H1 (cell line): Measurements from ENCODE around the gene SMPD2. TPM values are rescaled to one million over a fixed set of nuclear protein-coding genes. Genes with fewer than 3 reads are reported as not detected.

Experiments
- CTCF ChIA-PET: fragments of 300-600 bp; sonication (Branson Sonifier 250); formaldehyde crosslinking; loops from one replicate; lab custom pipeline; 2021; ENCODE audit not compliant: partially characterized antibody; lab: Charles Lee
- POLR2A ChIA-PET: fragments of 300-600 bp; sonication (Branson Sonifier 250); formaldehyde crosslinking; loops from one replicate; lab custom pipeline; 2021; ENCODE audit warnings: inconsistent platforms; ENCODE audit not compliant: partially characterized antibody; lab: Charles Lee
- DNase-seq, 2 experiments: peaks; one replicate each; pipeline versions ENCODE4 v3.0.0 to v3.0.0-alpha.2; 2010 to 2022; ENCODE audit warnings: low spot score in 2 of 2, low read depth in 1 of 2, mixed read lengths in 1 of 2
- FAIRE-seq: peaks from 2 replicates; lab custom pipeline; 2011; peaks lifted over from hg19 to GRCh38; lab: Jason Lieb, UNC
- H2AFZ ChIP-seq: 2 replicates; pipeline ENCODE4 v1.8.1; 2012; ENCODE audit warnings: low read length, inconsistent platforms
- H2AK5ac ChIP-seq: 2 replicates; pipeline ENCODE4 v1.6.1; 2013; ENCODE audit warnings: low read depth, low read length
- H2BK120ac ChIP-seq: replicated peaks from 2 replicates; pipeline ENCODE3; 2013; ENCODE audit warnings: low read depth, low read length, inconsistent platforms
- H2BK12ac ChIP-seq: 2 replicates; pipeline ENCODE4 v1.6.1; 2013; ENCODE audit warnings: low read depth, low read length
- H2BK15ac ChIP-seq: 2 replicates; pipeline ENCODE4 v1.6.1; 2013; ENCODE audit warnings: low read length
- H2BK20ac ChIP-seq: 2 replicates; pipeline ENCODE4 v1.6.1; 2013; ENCODE audit warnings: low read length
- H2BK5ac ChIP-seq: 2 replicates; pipeline ENCODE4 v1.6.1; 2013; ENCODE audit warnings: low read depth, low read length
- H3K14ac ChIP-seq: 2 replicates; pipeline ENCODE4 v1.6.1; 2013; ENCODE audit warnings: inconsistent platforms; ENCODE audit not compliant: insufficient read length
- H3K18ac ChIP-seq: 2 replicates; pipeline ENCODE4 v1.6.1; 2013; ENCODE audit warnings: low read length; ENCODE audit errors: extremely low read depth
- H3K23ac ChIP-seq: 2 replicates; pipeline ENCODE4 v1.6.1; 2013; ENCODE audit warnings: inconsistent platforms; ENCODE audit not compliant: insufficient read length
- H3K23me2 ChIP-seq: 2 replicates; pipeline ENCODE4 v1.6.1; 2013; ENCODE audit warnings: low read depth, low read length
- H3K27ac ChIP-seq: 2 replicates; pipeline ENCODE4 v1.6.1; 2011; ENCODE audit warnings: low read depth, low read length, inconsistent platforms
- H3K27me3 ChIP-seq, 4 experiments: replicated peaks in 1 of 4; 1 replicate in 1 of 4; 2 replicates in 3 of 4; pipeline versions ENCODE4 v1.6.1 to v1.8.1; 2011 to 2013; ENCODE audit warnings: low read length in 3 of 4, mild to moderate bottlenecking in 3 of 4, inconsistent platforms in 2 of 4, mixed read lengths in 2 of 4, moderate library complexity in 1 of 4; ENCODE audit not compliant: control insufficient read depth in 3 of 4, insufficient read depth in 3 of 4; ENCODE audit errors: extremely low read depth in 1 of 4
- H3K36me3 ChIP-seq, 4 experiments: 2 replicates each; pipeline versions ENCODE4 v1.6.1 to v1.8.1; 2011 to 2013; ENCODE audit warnings: mild to moderate bottlenecking in 4 of 4, low read length in 3 of 4, moderate library complexity in 2 of 4, control low read depth in 1 of 4, inconsistent platforms in 1 of 4; ENCODE audit not compliant: insufficient read depth in 4 of 4, control insufficient read depth in 2 of 4
- H3K4ac ChIP-seq: replicated peaks from 2 replicates; pipeline ENCODE3; 2013; ENCODE audit warnings: low read length, low read depth, mixed read lengths, inconsistent platforms; ENCODE audit not compliant: insufficient read length
- H3K4me1 ChIP-seq, 4 experiments: replicated peaks in 1 of 4; 1 replicate in 1 of 4; 2 replicates in 3 of 4; pipeline versions ENCODE4 v1.6.1 to v1.8.1; 2011 to 2013; ENCODE audit warnings: low read length in 3 of 4, inconsistent platforms in 2 of 4, mixed read lengths in 1 of 4; ENCODE audit not compliant: insufficient read depth in 4 of 4, control insufficient read depth in 3 of 4
- H3K4me2 ChIP-seq, 2 experiments: 2 replicates each; pipeline versions ENCODE4 v1.6.1 to v1.8.1; 2011 to 2013; ENCODE audit warnings: low read depth in 2 of 2, low read length in 2 of 2, control low read depth in 1 of 2, inconsistent platforms in 1 of 2, mild to moderate bottlenecking in 1 of 2; ENCODE audit not compliant: insufficient read depth in 1 of 2
- H3K4me3 ChIP-seq, 4 experiments: fragments of 200-600, 300-600 bp in 1 of 4; sonication (generic), shearing (Covaris generic), sonication (Bioruptor Twin) in 1 of 4; 2 replicates each; pipeline versions ENCODE4 v1.5.1 to v1.8.1; 2011 to 2016; ENCODE audit warnings: low read length in 4 of 4, low read depth in 3 of 4, control low read depth in 2 of 4, inconsistent platforms in 2 of 4, mild to moderate bottlenecking in 2 of 4, mixed read lengths in 1 of 4, moderate library complexity in 1 of 4; ENCODE audit not compliant: insufficient read depth in 2 of 4; ENCODE audit errors: extremely low read depth in 1 of 4
- H3K56ac ChIP-seq: replicated peaks from 2 replicates; pipeline ENCODE3; 2013; ENCODE audit warnings: low read depth, mild to moderate bottlenecking, mixed read lengths, low read length, inconsistent platforms; ENCODE audit not compliant: insufficient read length
- H3K79me1 ChIP-seq: 2 replicates; pipeline ENCODE4 v1.6.1; 2013; ENCODE audit warnings: low read depth, low read length, control low read depth
- H3K79me2 ChIP-seq, 2 experiments: 2 replicates each; pipeline versions ENCODE4 v1.6.1 to v1.8.1; 2012 to 2013; ENCODE audit warnings: low read length in 2 of 2, mild to moderate bottlenecking in 2 of 2, inconsistent platforms in 1 of 2; ENCODE audit not compliant: insufficient read depth in 2 of 2, control insufficient read depth in 1 of 2
- H3K9ac ChIP-seq, 4 experiments: replicated peaks in 1 of 4; 1 replicate in 1 of 4; 2 replicates in 3 of 4; pipeline versions ENCODE4 v1.6.1 to v1.8.1; 2011 to 2013; ENCODE audit warnings: low read depth in 3 of 4, low read length in 3 of 4, control low read depth in 2 of 4, mild to moderate bottlenecking in 2 of 4, moderate library complexity in 2 of 4, inconsistent platforms in 1 of 4; ENCODE audit errors: extremely low read depth in 1 of 4
- H3K9me3 ChIP-seq, 2 experiments: 2 replicates each; pipeline versions ENCODE4 v1.6.1 to v1.8.1; 2012 to 2013; ENCODE audit warnings: mild to moderate bottlenecking in 2 of 2, moderate library complexity in 2 of 2, control low read depth in 1 of 2, inconsistent platforms in 1 of 2, low read depth in 1 of 2, low read length in 1 of 2, mixed read lengths in 1 of 2; ENCODE audit not compliant: insufficient read depth in 2 of 2
- H4K20me1 ChIP-seq, 2 experiments: replicated peaks in 1 of 2; 2 replicates each; pipeline versions ENCODE3 to v1.8.1; 2011 to 2013; ENCODE audit warnings: inconsistent platforms in 2 of 2, low read length in 2 of 2, mild to moderate bottlenecking in 1 of 2; ENCODE audit not compliant: insufficient read depth in 2 of 2, control insufficient read depth in 1 of 2
- H4K5ac ChIP-seq: 2 replicates; pipeline ENCODE4 v1.6.1; 2013; ENCODE audit warnings: low read length, low read depth, mixed read lengths, inconsistent platforms; ENCODE audit not compliant: insufficient read length
- H4K8ac ChIP-seq: 2 replicates; pipeline ENCODE4 v1.8.0; 2013; ENCODE audit warnings: mild to moderate bottlenecking, moderate library complexity, low read length, inconsistent platforms; ENCODE audit not compliant: insufficient read depth; ENCODE audit errors: extremely low read depth
- H4K91ac ChIP-seq: replicated peaks from 2 replicates; pipeline ENCODE3; 2013; ENCODE audit warnings: low read length, mixed read lengths, inconsistent platforms; ENCODE audit not compliant: insufficient read length
- FOSL1 ChIP-seq: IDR thresholded peaks from 2 replicates; pipeline ENCODE4 v1.6.1; 2011; ENCODE audit warnings: mild to moderate bottlenecking, low read depth, low read length, moderate library complexity; ENCODE audit not compliant: insufficient read depth
- KDM1A ChIP-seq: fragments of 200-600, 300-600 bp; sonication (generic); IDR thresholded peaks from 2 replicates; pipeline ENCODE4 v1.7.1; 2016; ENCODE audit warnings: mild to moderate bottlenecking, low read length, borderline replicate concordance
- NANOG ChIP-seq: IDR thresholded peaks from 2 replicates; pipeline ENCODE4 v1.6.1; 2011; ENCODE audit warnings: low read length, low read depth, mild to moderate bottlenecking, inconsistent platforms; ENCODE audit not compliant: insufficient read depth, poor library complexity, severe bottlenecking
- PHF8 ChIP-seq: fragments of 200-600 bp; sonication (generic); conservative IDR thresholded peaks from 2 replicates; pipeline ENCODE4 v1.7.1; 2012; ENCODE audit warnings: low read depth, mild to moderate bottlenecking, inconsistent platforms, low read length, moderate library complexity
- POU5F1 ChIP-seq: IDR thresholded peaks from 2 replicates; pipeline ENCODE4 v1.6.1; 2011; ENCODE audit warnings: low read depth, mild to moderate bottlenecking, low read length, moderate library complexity
- RBBP5 ChIP-seq: IDR thresholded peaks from 2 replicates; pipeline ENCODE4 v1.7.1; 2012; ENCODE audit warnings: low read depth, mild to moderate bottlenecking, inconsistent platforms, low read length, moderate library complexity, borderline replicate concordance
- SIN3A ChIP-seq, 2 experiments: IDR thresholded peaks in 1 of 2; conservative IDR thresholded peaks in 1 of 2; 2 replicates each; pipeline ENCODE4 v1.6.1; 2011 to 2012; ENCODE audit warnings: low read length in 2 of 2, improper control_type of control experiment in 1 of 2, low read depth in 1 of 2, mild to moderate bottlenecking in 1 of 2
- WGBS, 2 experiments: shearing (Covaris generic) in 1 of 2; methylation state at CpG; one replicate each; pipeline versions ENCODE4 v1.1.6 to v1.1.7; 2013 to 2015; ENCODE audit warnings: low lambda C conversion rate in 2 of 2, mixed read lengths in 2 of 2, inconsistent platforms in 1 of 2, low coverage in 1 of 2, missing lambda C conversion rate in 1 of 2; ENCODE audit not compliant: insufficient replicate concordance in 2 of 2, insufficient coverage in 1 of 2, insufficient read length in 1 of 2; ENCODE audit errors: extremely low coverage in 1 of 2, missing lambda C conversion rate in 1 of 2; 5-methylcytosine and 5-hydroxymethylcytosine counted together
- polyA plus RNA-seq, 7 experiments: library from polyadenylated mRNA; depleted of rRNA in 3 of 7; stranded (reverse) in 5 of 7; unstranded in 2 of 7; fragments of >200 nt in 5 of 7; fragments of 200-250 nt in 2 of 7; gene quantifications; 1 replicate in 5 of 7; 2 replicates in 1 of 7; 4 replicates in 1 of 7; pipeline versions ENCODE4 v1.2.1 to v1.2.3, GENCODE V29; 2011 to 2013; ENCODE audit warnings: missing spikeins in 2 of 7, mixed read lengths in 2 of 7
- total RNA-seq: library from RNA; stranded (reverse); fragmentation: NEBNext Ultra II Directional; extraction: Animal tissue kit (Norgen Biotek cat#: 25700); gene quantifications from 2 replicates; pipeline ENCODE4 v1.2.1, GENCODE V29; 2021
- TF ChIP-seq, protein P1 (sequence below): IDR thresholded peaks from 2 replicates; pipeline ENCODE4 v1.6.1; 2012; ENCODE audit warnings: low read length, inconsistent platforms

The SMPD2 gene
- total and polyA plus RNA-seq, 2 of the 8 experiments (the other 6 are each of a cell fraction or from before 2014, with no cell fraction given), result 11.5 to 17.2 TPM

DNA sequence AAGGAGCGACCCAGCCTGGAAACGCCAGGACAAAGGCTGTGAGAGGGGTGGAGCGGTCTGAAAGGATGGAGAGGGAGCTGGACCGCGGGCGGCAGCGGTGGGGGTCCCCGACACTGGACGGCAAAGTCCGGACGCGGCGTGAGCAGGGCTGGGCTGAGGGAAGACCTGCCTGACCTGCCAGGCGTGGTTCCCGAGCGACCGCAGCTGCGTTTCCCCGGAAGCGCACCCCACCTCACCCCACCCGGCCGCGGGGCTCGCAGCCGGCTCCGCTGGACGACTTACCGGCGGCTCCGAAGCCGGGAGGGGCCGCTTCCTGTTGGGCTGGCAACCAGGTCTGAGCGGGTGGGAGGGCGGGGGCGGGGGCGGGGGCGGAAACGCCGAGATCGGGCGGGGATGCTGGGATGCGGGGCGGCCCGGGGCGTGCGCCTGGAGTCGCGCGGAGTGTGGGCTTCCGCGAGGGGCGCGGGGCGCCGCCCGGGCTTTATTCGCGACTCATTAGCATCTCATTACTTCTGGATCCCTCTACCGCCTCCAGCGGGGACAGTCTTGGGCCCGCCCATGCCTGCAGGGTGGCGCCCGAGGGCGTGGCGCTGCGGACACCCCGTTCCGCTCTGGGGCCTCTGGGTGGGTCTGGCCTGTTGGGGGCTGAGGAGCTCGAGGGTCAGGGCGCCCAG is 15.1 kb downstream of the SMPD2 start, which contains the start of gene MICAL1:
TSS of gene MICAL1 (minus strand) at position 336 of the 674 bp plus-strand sequence. CDS start 1,576 bp downstream, outside the sequence.
- peak within 1 kb of the TSS; percentile 46 for H4K5ac ChIP-seq
- H4K8ac ChIP-seq, result peak within 1 kb of the TSS; percentile 79
- H3K4me3 ChIP-seq, result peak within 1 kb of the TSS; percentile 60 to 91 (median 84)
- H3K4me2 ChIP-seq, result peak within 1 kb of the TSS; percentile 87 to 88
- no peak within 1 kb of the TSS for H2BK12ac ChIP-seq
- FAIRE-seq (no peak), DNase-seq (peak in 1 of 2 experiments; percentile 84)
- H3K4ac ChIP-seq, result peak within 1 kb of the TSS; percentile 47
- no peak within 1 kb of the TSS for H2BK120ac ChIP-seq
- H2BK20ac ChIP-seq, result no peak within 1 kb of the TSS
- no peak within 1 kb of the TSS for H3K27ac ChIP-seq
- H2BK5ac ChIP-seq, result peak within 1 kb of the TSS; percentile 86; the same call in 1 of the 2 replicates
- H3K36me3 ChIP-seq, result peaks cover 0 to 16% (median 8%) of the 10 kb centered on the region in 4 experiments; a peak in 5 of 8 replicates
- H2AFZ ChIP-seq, result peak within 1 kb of the TSS; percentile 20; the same call in 1 of the 2 replicates
- H3K9ac ChIP-seq, result peak within 1 kb of the TSS; percentile 16 to 71 (median 57); a peak in 6 of 7 replicates
- H2BK15ac ChIP-seq, result no peak within 1 kb of the TSS; the same call in 1 of the 2 replicates
- peaks cover 4 to 17% (median 11%) of the 10 kb centered on the region in 4 experiments for H3K4me1 ChIP-seq
- no peak within 1 kb of the TSS for H3K23ac ChIP-seq
- no peak within 1 kb of the TSS for H3K56ac ChIP-seq
- H3K18ac ChIP-seq, result peak within 1 kb of the TSS; percentile 73
- no peaks in the 10 kb centered on the region for H3K27me3 ChIP-seq
- no peaks in the 10 kb centered on the region; a peak in 1 of 4 replicates for H3K79me2 ChIP-seq
- no peak within 1 kb of the TSS for H3K14ac ChIP-seq
- H4K91ac ChIP-seq, result peak within 1 kb of the TSS; percentile 86
- POLR2A ChIA-PET, result interaction anchor here (0.5 to 7.5 kb wide), 9 partner anchors 9 to 104 kb away, joined by 3 to 85 read pairs (median 3); partner anchors contain the start of genes PPIL6 and SMPD2
- no peaks in the 10 kb centered on the region for H3K9me3 ChIP-seq
- H4K20me1 ChIP-seq, result no peaks in the 10 kb centered on the region
- H3K23me2 ChIP-seq, result peaks cover 8% of the 10 kb centered on the region
- no peaks in the 10 kb centered on the region; the same call in 1 of the 2 replicates for H3K79me1 ChIP-seq
- CTCF ChIA-PET, result interaction anchor here (0.8 to 7.5 kb wide), 4 partner anchors 12 to 597 kb away, joined by 3 to 63 read pairs (median 6); partner anchors contain the start of genes PPIL6 and SMPD2
- no peak within 1 kb of the TSS for H2AK5ac ChIP-seq
- WGBS, 2 experiments, result 0% methylated on average over 29 of the region's 70 CpGs; no CpG with 5 or more reads in 1 of the 2 experiments
- TF ChIP-seq, protein P1, sequence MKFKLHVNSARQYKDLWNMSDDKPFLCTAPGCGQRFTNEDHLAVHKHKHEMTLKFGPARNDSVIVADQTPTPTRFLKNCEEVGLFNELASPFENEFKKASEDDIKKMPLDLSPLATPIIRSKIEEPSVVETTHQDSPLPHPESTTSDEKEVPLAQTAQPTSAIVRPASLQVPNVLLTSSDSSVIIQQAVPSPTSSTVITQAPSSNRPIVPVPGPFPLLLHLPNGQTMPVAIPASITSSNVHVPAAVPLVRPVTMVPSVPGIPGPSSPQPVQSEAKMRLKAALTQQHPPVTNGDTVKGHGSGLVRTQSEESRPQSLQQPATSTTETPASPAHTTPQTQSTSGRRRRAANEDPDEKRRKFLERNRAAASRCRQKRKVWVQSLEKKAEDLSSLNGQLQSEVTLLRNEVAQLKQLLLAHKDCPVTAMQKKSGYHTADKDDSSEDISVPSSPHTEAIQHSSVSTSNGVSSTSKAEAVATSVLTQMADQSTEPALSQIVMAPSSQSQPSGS, result no peak
- TF ChIP-seq FOSL1 (no peak), POU5F1 (no peak), RBBP5 (peak; percentile 53), SIN3A (conservative IDR thresholded peaks at IDR 0.05 in 1 of 2, IDR thresholded peaks at IDR 0.05 in 1 of 2; ENCODE audit: low read depth in 1 of 2, low read length in 2 of 2) (peak; percentile 5 to 18; a peak in 1 of 4 replicates), KDM1A (no peak), PHF8 (peak; percentile 34; the same call in 1 of the 2 replicates), NANOG (no peak)
